AG10803 (cell line): ENCODE data around the gene GLIS2.

Source experiments
- DNase-seq: peaks from one replicate; pipeline ENCODE4 v3.0.0; 2010; ENCODE audit warnings: low read depth
- H3K4me3 ChIP-seq: 2 replicates; pipeline ENCODE4 v1.5.1; 2011; ENCODE audit warnings: mild to moderate bottlenecking, low read length, control low read depth
- CTCF ChIP-seq: conservative IDR thresholded peaks from 2 replicates; pipeline ENCODE4 v1.5.1; 2011; ENCODE audit warnings: mild to moderate bottlenecking, low read length, control low read depth, inconsistent platforms

The GLIS2 gene

GRCh38 chr16:4384509-4384942, 68.7 kb downstream of the GLIS2 start:
- peak; percentile 84 for DNase-seq
- no peak overlapping the region for H3K4me3 ChIP-seq
- TF ChIP-seq CTCF: no peak

- TF ChIP-seq CTCF: no peak
- peak; percentile 56 for DNase-seq
- H3K4me3 ChIP-seq: no peak overlapping the region
These were observed 69.4 kb downstream of the GLIS2 start for GRCh38 chr16:4385066-4385788.

DNA sequence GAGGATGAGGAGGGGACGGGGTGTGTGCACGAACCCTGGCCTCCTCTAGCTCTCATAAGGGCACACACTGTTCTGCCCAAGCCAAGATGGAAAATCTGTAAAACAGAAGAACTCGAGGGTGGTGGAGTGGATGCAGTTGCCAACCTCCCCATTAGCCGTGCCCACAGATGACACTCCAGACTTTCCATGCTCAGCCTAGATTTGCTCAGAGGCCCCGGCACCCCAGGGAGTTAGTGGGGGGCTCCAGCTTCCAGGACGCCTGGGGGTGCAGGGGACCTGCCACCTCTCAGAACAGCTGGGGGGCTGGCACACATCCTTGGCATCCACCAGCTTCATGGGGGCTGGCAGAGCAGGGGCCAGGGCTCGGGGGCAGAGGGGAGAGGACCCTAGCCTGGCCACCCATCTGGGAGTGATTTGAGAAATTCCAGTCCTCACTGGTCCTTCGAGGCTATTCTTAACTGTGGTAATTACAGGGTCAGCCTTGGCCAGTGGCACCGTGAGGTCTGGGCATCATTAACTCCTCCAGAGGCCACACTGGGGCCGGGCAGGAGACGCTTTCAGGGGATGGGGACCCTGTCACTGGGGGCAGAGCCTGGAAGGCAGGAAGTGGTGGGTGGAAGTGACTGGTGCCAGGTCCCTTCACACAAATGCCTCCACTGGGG, 70.1 kb downstream of the GLIS2 start:
- no peak for DNase-seq
- TF ChIP-seq CTCF: no peak
- H3K4me3 ChIP-seq: no peak overlapping the region

DNA sequence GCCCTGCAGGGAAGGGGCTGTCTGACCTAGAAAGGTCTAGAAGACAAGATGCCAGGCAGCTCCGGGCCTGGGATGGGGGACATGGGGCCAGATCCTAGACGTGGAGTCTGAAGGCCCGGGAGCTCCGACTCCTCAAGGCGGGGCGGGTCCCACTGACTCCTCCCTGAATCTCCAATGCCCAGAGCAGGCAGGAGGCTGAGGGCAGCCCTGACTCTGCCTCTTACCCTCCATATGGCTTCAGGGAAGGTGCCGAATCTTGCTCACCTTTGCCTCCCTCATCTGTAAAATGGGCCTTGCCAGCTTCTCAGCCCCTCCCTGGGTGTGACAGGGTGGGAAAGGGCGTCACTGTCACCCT, 70.6 kb downstream of the GLIS2 start:
- no peak for TF ChIP-seq CTCF
- DNase-seq: peak; percentile 68
- H3K4me3 ChIP-seq: no peak overlapping the region

DNA sequence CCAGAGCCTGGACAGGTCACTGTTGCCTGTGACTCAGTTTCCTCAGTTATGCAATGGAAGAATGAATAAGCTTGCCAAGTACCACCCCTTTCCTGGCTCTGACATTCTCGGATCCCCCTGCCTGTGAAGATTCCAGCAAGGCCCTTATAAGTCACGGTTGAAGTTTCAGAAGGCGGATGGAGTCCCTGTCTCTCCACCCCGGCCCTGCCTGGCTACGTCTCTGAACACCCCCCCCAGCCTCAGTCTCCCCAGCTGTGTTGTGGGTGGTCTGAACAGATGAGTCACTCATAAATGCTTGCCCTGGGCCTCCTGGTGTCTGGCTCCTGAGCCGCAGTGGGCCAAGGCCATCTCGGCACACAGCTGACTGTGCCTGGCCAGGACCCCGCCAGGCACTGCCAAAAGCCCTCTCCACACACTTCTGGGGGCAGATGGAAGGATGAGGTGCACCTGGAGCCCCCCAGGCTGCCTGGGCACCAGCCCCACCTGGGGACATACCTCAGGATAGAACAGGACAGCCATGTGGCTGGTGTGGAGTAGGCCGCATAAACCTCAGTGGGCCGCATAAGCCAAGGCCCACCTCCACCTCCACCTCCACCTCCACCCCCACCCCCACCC, 71.2 kb downstream of the GLIS2 start:
- TF ChIP-seq CTCF: no peak
- peak; percentile 58 for DNase-seq
- H3K4me3 ChIP-seq: no peak overlapping the region

DNA sequence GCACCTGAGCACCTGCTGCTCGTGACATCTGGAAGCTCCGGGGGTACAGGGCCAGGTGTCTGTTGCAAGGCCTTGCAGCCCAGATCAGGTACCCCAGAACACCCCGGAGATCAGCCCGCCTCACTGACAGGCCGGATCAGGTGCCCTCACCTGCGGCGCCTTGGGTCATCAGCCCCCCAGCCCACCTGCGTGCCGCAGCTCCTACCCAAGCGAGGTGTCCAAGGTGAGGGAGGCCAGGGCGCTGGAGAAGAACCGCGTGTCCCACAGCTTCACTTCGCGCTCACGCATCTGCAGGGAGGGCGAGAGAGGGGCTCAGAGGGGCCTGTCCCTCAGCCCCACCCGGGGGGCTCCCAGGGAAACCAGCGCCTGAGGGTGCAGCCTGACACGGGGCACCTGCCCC, 71.9 kb downstream of the GLIS2 start:
- no peak for TF ChIP-seq CTCF
- no peak overlapping the region for H3K4me3 ChIP-seq
- DNase-seq: no peak
